Measurements from ENCODE around the gene KCNG3. TPM values are rescaled to one million over a fixed set of nuclear protein-coding genes. Genes with fewer than 3 reads are reported as not detected.

KCNG3 gene
- under 1 TPM; 0.10 to 0.13 TPM for total RNA-seq

DNA sequence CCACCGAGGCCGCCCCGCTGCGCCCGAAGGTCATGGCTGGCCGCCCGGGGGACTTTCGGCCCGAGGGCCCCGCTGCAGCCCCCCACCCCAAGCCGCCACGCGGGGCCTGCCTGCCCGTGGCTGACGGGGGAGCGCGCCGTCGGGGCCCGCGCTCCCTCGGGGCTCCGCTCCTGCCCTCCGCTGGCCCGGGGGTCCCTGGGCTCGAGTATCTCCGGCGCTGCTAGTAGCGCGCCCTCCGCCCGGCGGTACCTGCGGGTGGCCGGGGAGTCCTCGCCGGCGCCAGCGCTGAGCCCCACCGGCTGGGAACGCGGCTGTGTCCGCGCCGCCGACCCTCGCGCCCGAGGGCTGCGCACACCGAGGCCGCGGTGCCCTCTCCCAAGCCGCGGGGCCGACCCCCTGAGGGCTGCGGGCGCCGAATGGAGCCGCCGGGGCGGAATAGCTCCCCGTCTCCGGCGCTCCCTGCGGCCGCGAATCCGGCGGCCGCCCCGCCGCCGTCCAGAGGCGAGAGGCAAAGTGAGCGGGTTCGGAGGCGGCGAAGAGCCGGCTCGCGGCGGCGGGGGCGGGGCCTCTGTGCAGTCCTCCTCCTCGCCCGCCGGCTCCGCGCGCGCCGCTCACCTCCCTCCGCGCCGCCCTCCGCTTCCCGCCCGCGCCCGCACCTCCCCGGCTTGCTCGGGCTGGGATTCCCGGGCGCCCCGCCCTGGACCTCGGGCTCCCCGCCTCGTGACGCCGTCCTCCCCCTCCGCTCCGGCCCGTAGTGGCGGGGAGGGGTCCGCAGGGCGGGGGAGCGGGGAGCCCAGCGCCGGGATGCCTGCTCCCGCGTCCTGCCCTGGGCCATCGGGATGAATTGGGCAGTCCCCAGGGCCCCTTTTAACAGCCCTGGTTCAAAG lies at the start of gene KCNG3:
Gene KCNG3 (minus strand): TSS at position 515 of the 887 bp plus-strand sequence. CDS start 481 bp downstream, at position 34.
- POLR2A ChIA-PET, result interaction anchor here (0.6 kb wide), 1 partner anchor 208 kb away, joined by 5 read pairs; no protein-coding TSS in a partner anchor

DNA sequence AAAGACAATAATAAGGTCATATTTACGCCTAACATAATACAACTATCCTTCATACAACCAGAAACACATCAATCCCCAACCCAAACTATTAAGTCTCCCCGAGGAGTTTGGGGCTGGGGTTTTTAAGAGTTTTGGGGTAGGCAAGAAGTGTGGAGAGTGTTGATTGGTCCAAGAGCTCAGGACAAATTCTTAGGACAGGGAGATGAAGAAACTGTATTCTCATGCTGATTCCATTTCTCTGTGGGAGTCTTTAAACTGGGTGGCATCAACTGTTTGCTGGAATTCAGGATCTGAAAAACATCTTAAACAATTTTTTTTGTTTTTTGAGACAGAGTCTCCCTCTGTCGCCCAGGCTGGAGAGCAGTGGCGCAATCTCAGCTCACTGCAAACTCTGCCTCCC lies 49.1 kb upstream of the KCNG3 start:
- ChIA-PET CTCF (no interaction called here), POLR2A (no interaction called here)

More for the DNA sequence above, at the start of gene KCNG3:
- CTCF ChIA-PET, result no interaction called here

DNA sequence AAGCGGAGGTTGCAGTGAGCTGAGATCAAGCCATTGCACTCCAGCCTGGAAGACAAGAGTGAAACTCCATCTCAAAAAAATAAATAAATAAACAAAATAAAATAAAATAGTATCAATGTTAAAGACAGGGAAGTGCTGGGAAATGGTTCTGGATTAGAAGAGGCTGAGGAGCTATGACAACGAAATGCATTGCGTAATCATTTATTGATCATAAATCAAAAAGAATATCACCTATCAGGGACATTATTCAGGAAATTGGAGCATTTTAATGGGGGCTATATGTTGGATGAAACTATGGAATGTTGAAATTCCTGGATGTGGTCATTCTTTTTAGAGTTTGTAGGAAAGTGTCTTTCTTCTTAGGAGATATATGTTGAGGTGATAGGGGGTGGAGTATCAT lies 43.7 kb upstream of the KCNG3 start:
- POLR2A ChIA-PET, result no interaction called here

GRCh38 chr2:42532397-42532796 lies 38.6 kb upstream of the KCNG3 start:
- ChIA-PET CTCF (no interaction called here), POLR2A (no interaction called here)

More for the DNA sequence above, 43.7 kb upstream of the KCNG3 start:
- CTCF ChIA-PET, result no interaction called here

DNA sequence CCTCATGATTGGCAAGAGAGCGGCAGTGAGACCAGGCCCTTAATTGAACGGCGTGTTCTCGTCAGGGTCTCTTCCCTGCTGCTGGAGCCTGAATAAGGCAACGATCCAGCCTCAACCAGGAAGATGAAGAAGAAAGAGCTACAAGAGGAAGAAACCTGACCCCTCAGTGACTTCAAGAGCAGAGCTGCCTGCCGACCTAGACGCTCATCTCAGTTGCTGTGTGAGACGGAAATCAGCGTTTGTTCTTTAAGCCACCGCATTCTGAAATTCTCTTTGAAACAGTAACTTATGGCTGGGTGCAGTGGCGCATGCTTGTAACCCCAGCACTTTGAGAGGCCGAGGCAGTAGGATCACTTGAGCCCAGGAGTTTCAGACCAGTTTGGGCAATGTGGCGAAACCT lies 29.6 kb upstream of the KCNG3 start:
- POLR2A ChIA-PET, result no interaction called here
- CTCF ChIA-PET, result interaction anchor here (0.5 to 0.7 kb wide), 2 partner anchors 80 to 525 kb away, joined by 3 read pairs; no protein-coding TSS in a partner anchor

GRCh38 chr2:42522035-42522434 lies 28.3 kb upstream of the KCNG3 start:
- POLR2A ChIA-PET, result no interaction called here
- CTCF ChIA-PET, result interaction anchor here (0.6 kb wide), 1 partner anchor 146 kb away, joined by 3 read pairs; no protein-coding TSS in a partner anchor

GRCh38 chr2:42519624-42520023 lies 25.8 kb upstream of the KCNG3 start:
- CTCF ChIA-PET, result no interaction called here
- POLR2A ChIA-PET, result no interaction called here

- CTCF ChIA-PET, result interaction anchor here (1.3 kb wide), 1 partner anchor 146 kb away, joined by 4 read pairs; no protein-coding TSS in a partner anchor
- POLR2A ChIA-PET, result no interaction called here
Observed at GRCh38 chr2:42516418-42516901, 22.7 kb upstream of the KCNG3 start.

GRCh38 chr2:42513252-42513918 lies 19.6 kb upstream of the KCNG3 start:
- CTCF ChIA-PET, result interaction anchor here (0.6 kb wide), 1 partner anchor 283 kb away, joined by 3 read pairs; no protein-coding TSS in a partner anchor
- POLR2A ChIA-PET, result no interaction called here

GRCh38 chr2:42510608-42511243 lies 16.9 kb upstream of the KCNG3 start:
- CTCF ChIA-PET, result interaction anchor here (1.2 kb wide), 1 partner anchor 152 kb away, joined by 3 read pairs; no protein-coding TSS in a partner anchor
- POLR2A ChIA-PET, result no interaction called here

DNA sequence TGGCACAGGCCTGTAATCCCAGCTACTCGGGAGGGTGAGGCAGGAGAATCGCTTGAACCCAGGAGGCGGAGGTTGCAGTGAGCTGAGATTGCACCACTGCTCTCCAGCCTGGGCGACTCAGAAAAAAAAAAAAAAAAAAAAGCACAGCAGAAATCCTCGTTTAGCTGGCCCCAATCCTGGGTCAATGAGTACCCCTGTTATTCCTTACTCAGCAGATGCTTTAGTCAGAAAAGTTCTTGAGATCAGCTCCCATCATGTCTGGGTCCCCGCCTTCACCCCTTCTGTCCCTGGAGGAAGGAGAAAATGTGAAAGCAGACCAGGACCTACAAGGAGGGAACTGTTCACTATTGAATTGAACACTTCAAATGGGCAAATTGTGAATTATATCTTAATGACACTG lies 16.4 kb upstream of the KCNG3 start:
- POLR2A ChIA-PET, result no interaction called here
- CTCF ChIA-PET, result interaction anchor here (1.2 kb wide), 1 partner anchor 153 kb away, joined by 3 read pairs; no protein-coding TSS in a partner anchor

DNA sequence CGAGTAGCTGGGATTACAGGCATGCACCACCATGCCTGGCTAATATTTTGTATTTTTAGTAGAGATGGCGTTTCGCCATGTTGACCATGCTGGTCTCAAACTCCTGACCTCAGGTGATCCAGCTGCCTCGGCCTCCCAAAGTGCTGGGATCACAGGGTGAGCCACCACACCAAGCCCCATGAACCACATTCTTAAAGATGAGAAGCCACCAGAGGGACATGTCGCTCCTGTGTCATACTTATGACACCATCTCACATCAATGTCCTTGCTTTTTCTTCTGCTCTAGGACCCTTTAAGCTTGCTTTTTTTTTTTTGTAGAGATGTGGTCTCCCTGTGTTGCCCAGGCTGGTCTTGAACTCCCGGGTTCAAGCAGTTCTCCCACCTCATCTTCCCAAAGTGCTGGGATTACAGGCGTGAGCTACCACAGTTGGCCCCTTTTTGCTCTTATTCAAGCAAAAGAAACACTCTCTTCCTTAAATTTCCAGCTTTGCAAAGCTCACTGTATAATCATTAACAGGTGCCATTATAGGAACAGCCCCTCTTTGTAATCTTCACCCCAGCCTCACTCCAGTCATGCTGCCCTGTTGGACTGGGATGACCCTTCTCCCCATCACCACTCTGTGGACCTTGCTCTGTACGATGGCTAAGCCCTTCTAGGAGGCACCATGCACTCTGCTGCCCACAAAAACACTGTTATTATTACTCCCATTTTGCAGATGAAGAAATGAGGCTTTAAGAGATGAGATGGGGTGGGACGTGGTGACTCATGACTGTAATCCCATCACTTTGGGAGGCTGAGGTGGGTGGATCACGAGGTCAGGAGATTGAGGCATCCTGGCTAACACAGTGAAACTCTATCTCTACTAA lies 10.8 kb upstream of the KCNG3 start:
- POLR2A ChIA-PET, result no interaction called here
- CTCF ChIA-PET, result no interaction called here

DNA sequence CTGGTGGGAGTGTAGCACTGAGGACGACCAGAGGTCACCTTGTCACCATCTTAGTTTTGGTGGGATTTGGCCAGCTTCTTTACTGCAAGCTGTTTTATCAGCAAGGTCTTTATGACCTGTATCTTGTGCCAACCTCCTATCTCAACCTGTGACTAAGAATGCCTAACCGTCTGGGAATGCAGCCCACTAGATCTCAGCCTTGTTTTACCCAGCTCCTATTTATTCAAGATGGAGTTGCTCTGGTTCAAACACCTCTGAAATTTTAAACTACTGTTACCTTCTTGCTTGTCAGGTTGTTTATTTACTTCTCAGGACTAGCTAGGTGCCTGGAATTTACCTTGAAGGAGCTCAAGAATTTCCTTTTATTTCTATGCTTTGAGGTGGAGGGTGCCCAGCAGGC lies 9.5 kb upstream of the KCNG3 start:
- ChIA-PET POLR2A (no interaction called here), CTCF (no interaction called here)

GRCh38 chr2:42498497-42498896 lies 4.7 kb upstream of the KCNG3 start:
- POLR2A ChIA-PET, result no interaction called here
- CTCF ChIA-PET, result interaction anchor here (1.6 kb wide), 1 partner anchor 165 kb away, joined by 4 read pairs; no protein-coding TSS in a partner anchor

- ChIA-PET CTCF (no interaction called here), POLR2A (no interaction called here)
Observed at GRCh38 chr2:42495611-42496010, 1.8 kb upstream of the KCNG3 start.

DNA sequence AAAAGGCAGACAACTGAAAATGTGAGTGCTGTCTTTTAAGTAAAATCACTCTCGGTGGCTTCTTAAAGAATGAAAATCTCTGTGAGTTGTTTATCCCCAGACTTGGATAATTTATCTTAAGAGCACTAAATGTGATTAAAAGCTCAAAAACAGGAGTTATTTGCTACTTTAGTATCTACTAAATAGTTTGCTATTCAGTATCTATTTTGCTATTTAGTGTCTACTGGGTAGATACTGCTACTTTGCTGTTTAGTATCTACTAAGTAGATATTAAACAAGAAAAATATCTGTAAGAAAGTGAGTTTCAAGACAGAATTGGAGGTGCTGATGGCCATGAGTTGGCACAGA lies 1.4 kb upstream of the KCNG3 start:
- CTCF ChIA-PET, result no interaction called here

GRCh38 chr2:42494355-42495233 lies 812 bp upstream of the KCNG3 start:
- POLR2A ChIA-PET, result interaction anchor here (0.6 kb wide), 1 partner anchor 208 kb away, joined by 5 read pairs; no protein-coding TSS in a partner anchor
- CTCF ChIA-PET, result no interaction called here

More for the DNA sequence above, 1.4 kb upstream of the KCNG3 start:
- POLR2A ChIA-PET, result no interaction called here
